ENCODE results near the gene CCR9. TPM values are rescaled to one million over a fixed set of nuclear protein-coding genes. Genes with fewer than 3 reads are reported as not detected.

The CCR9 gene
- total and polyA plus RNA-seq, 2 experiments from 2014 or later, result not detected

DNA sequence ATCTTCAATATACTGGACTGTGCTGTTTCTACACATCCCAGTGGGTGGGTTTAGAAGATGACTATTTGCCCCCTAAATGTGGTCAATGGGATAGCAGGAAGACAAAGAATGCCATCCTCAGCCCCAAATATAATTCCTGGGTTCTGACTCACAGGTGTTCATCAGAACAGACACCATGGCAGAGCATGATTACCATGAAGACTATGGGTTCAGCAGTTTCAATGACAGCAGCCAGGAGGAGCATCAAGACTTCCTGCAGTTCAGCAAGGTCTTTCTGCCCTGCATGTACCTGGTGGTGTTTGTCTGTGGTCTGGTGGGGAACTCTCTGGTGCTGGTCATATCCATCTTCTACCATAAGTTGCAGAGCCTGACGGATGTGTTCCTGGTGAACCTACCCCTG is 60.0 kb downstream of the CCR9 start:
- no peak for ATAC-seq
- H3K4me1 Mint-ChIP-seq, result no peaks in the 10 kb centered on the region
- H3K27me3 Mint-ChIP-seq (ENCODE audit: insufficient read depth, low read depth, poor library complexity), result peaks cover 6% of the 10 kb centered on the region
- Histone ChIP-seq H4K20me1 (replicated peaks; ENCODE audit: insufficient read depth) (peaks cover 5% of the 10 kb centered on the region; the same call in 1 of the 2 replicates), H3K36me3 (ENCODE audit: insufficient read depth) (peaks cover 17% of the 10 kb centered on the region; the same call in 1 of the 2 replicates), H3K4me3 (no peak overlapping the region), H2AFZ (no peak overlapping the region), H3K79me2 (replicated peaks; ENCODE audit: insufficient read depth) (no peaks in the 10 kb centered on the region), H3K4me1 (ENCODE audit: insufficient read depth) (no peaks in the 10 kb centered on the region), H3K27ac (ENCODE audit: low read depth) (no peak overlapping the region), H3K4me2 (no peak overlapping the region), H3K27me3 (ENCODE audit: insufficient read depth) (no peaks in the 10 kb centered on the region), H3K9me2 (ENCODE audit: insufficient read depth) (0 out of 2 replicates have a peak, but pooled peaks cover 4% of the 10 kb centered on the region), H3F3A (replicated peaks; ENCODE audit: low read depth) (no peaks in the 10 kb centered on the region)
- H3K36me3 Mint-ChIP-seq (ENCODE audit: low read depth), result peaks cover 46% of the 10 kb centered on the region
- DNase-seq (ENCODE audit: low spot score), result no peak
- H3K4me3 Mint-ChIP-seq, result no peak overlapping the region
- H3K27ac Mint-ChIP-seq, result no peak overlapping the region
- TF ChIP-seq EZH2phosphoT487 (IDR thresholded peaks at IDR 0.05; ENCODE audit: unreplicated experiment), result no peak
- no peak for TF ChIP-seq STAT1 (IDR thresholded peaks at IDR 0.05; ENCODE audit: unreplicated experiment)
- TF ChIP-seq, protein P1, sequence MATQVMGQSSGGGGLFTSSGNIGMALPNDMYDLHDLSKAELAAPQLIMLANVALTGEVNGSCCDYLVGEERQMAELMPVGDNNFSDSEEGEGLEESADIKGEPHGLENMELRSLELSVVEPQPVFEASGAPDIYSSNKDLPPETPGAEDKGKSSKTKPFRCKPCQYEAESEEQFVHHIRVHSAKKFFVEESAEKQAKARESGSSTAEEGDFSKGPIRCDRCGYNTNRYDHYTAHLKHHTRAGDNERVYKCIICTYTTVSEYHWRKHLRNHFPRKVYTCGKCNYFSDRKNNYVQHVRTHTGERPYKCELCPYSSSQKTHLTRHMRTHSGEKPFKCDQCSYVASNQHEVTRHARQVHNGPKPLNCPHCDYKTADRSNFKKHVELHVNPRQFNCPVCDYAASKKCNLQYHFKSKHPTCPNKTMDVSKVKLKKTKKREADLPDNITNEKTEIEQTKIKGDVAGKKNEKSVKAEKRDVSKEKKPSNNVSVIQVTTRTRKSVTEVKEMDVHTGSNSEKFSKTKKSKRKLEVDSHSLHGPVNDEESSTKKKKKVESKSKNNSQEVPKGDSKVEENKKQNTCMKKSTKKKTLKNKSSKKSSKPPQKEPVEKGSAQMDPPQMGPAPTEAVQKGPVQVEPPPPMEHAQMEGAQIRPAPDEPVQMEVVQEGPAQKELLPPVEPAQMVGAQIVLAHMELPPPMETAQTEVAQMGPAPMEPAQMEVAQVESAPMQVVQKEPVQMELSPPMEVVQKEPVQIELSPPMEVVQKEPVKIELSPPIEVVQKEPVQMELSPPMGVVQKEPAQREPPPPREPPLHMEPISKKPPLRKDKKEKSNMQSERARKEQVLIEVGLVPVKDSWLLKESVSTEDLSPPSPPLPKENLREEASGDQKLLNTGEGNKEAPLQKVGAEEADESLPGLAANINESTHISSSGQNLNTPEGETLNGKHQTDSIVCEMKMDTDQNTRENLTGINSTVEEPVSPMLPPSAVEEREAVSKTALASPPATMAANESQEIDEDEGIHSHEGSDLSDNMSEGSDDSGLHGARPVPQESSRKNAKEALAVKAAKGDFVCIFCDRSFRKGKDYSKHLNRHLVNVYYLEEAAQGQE (IDR thresholded peaks at IDR 0.05; ENCODE audit: unreplicated experiment), result no peak
- TF ChIP-seq, protein P2, sequence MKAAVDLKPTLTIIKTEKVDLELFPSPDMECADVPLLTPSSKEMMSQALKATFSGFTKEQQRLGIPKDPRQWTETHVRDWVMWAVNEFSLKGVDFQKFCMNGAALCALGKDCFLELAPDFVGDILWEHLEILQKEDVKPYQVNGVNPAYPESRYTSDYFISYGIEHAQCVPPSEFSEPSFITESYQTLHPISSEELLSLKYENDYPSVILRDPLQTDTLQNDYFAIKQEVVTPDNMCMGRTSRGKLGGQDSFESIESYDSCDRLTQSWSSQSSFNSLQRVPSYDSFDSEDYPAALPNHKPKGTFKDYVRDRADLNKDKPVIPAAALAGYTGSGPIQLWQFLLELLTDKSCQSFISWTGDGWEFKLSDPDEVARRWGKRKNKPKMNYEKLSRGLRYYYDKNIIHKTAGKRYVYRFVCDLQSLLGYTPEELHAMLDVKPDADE (IDR thresholded peaks at IDR 0.05), result no peak
- no peaks in the 10 kb centered on the region for H3K9me3 Mint-ChIP-seq

DNA sequence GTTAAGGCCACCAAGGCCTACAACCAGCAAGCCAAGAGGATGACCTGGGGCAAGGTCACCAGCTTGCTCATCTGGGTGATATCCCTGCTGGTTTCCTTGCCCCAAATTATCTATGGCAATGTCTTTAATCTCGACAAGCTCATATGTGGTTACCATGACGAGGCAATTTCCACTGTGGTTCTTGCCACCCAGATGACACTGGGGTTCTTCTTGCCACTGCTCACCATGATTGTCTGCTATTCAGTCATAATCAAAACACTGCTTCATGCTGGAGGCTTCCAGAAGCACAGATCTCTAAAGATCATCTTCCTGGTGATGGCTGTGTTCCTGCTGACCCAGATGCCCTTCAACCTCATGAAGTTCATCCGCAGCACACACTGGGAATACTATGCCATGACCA is 60.5 kb downstream of the CCR9 start:
- H3K4me3 Mint-ChIP-seq, result no peak overlapping the region
- Histone ChIP-seq H3K4me2 (no peak overlapping the region), H3K79me2 (replicated peaks; ENCODE audit: insufficient read depth) (no peaks in the 10 kb centered on the region), H3K9me2 (ENCODE audit: insufficient read depth) (0 out of 2 replicates have a peak, but pooled peaks cover 4% of the 10 kb centered on the region), H3K27ac (ENCODE audit: low read depth) (no peak overlapping the region), H3K36me3 (ENCODE audit: insufficient read depth) (peaks cover 22% of the 10 kb centered on the region), H4K20me1 (replicated peaks; ENCODE audit: insufficient read depth) (peaks cover 5% of the 10 kb centered on the region; the same call in 1 of the 2 replicates), H3F3A (replicated peaks; ENCODE audit: low read depth) (no peaks in the 10 kb centered on the region), H3K27me3 (ENCODE audit: insufficient read depth) (no peaks in the 10 kb centered on the region), H3K4me3 (no peak overlapping the region), H3K4me1 (ENCODE audit: insufficient read depth) (no peaks in the 10 kb centered on the region), H2AFZ (no peak overlapping the region)
- H3K4me1 Mint-ChIP-seq, result no peaks in the 10 kb centered on the region
- H3K27me3 Mint-ChIP-seq (ENCODE audit: insufficient read depth, low read depth, poor library complexity), result peaks cover 8% of the 10 kb centered on the region
- no peak for ATAC-seq
- peak overlapping the region; percentile 76; the same call in 1 of the 2 replicates for H3K27ac Mint-ChIP-seq
- DNase-seq (ENCODE audit: low spot score), result no peak
- H3K9me3 Mint-ChIP-seq, result no peaks in the 10 kb centered on the region
- H3K36me3 Mint-ChIP-seq (ENCODE audit: low read depth), result peaks cover 51% of the 10 kb centered on the region
- no peak for TF ChIP-seq CREB1 (CRISPR knock-in tag; IDR thresholded peaks at IDR 0.05; ENCODE audit: low read depth)
- no peak for TF ChIP-seq POLR2AphosphoS5 (IDR thresholded peaks at IDR 0.05; ENCODE audit: low read depth)
- TF ChIP-seq, protein P3, sequence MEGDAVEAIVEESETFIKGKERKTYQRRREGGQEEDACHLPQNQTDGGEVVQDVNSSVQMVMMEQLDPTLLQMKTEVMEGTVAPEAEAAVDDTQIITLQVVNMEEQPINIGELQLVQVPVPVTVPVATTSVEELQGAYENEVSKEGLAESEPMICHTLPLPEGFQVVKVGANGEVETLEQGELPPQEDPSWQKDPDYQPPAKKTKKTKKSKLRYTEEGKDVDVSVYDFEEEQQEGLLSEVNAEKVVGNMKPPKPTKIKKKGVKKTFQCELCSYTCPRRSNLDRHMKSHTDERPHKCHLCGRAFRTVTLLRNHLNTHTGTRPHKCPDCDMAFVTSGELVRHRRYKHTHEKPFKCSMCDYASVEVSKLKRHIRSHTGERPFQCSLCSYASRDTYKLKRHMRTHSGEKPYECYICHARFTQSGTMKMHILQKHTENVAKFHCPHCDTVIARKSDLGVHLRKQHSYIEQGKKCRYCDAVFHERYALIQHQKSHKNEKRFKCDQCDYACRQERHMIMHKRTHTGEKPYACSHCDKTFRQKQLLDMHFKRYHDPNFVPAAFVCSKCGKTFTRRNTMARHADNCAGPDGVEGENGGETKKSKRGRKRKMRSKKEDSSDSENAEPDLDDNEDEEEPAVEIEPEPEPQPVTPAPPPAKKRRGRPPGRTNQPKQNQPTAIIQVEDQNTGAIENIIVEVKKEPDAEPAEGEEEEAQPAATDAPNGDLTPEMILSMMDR (conservative IDR thresholded peaks at IDR 0.05; ENCODE audit: low read depth in 2 of 2), result no peak
- TF ChIP-seq ZNF331 (CRISPR knock-in tag; IDR thresholded peaks at IDR 0.05; ENCODE audit: low read depth), result no peak
- TF ChIP-seq EZH2phosphoT487 (IDR thresholded peaks at IDR 0.05; ENCODE audit: unreplicated experiment), result no peak
- TF ChIP-seq, protein P1 (IDR thresholded peaks at IDR 0.05; ENCODE audit: unreplicated experiment), result no peak
- TF ChIP-seq EZH2 (IDR thresholded peaks at IDR 0.05; ENCODE audit: low read depth, unreplicated experiment), result no peak

Data from GM23338 (cell line).